ENCODE measurements around the gene CFHR5. TPM values are rescaled to one million over a fixed set of nuclear protein-coding genes. Genes with fewer than 3 reads are reported as not detected.
"Not testable (repeated sequence)": the region's sequence is repeated elsewhere in the genome, so short reads cannot be mapped to it uniquely, and the experiment has no call there.

Gene CFHR5
- total RNA-seq, 1 experiment from 2014 or later = not detected

DNA sequence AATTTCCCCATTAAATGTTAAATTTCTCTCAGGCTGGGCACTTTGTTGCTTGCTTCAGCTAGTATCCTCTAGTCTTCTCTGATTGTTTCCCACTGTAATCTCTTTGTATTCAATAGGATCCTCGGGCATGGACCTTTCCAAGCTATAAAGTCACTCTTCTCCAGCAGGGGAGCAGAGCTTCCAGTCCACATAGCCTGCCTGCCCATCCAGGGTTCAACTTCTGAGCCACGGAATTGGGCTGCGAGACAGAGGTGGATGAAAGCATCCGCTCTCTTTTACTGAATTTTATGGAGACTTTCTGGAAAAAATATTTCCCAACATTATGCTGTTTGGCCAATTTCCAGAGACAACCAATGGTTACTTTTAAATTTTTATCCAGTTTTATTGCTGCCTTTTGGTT lies 1.1 kb upstream of the CFHR5 start:
- DNase-seq (ENCODE audit: low spot score) (no peak), ATAC-seq (no peak)
- Mint-ChIP-seq H3K4me1 (no peaks in the 10 kb centered on the region), H3K4me3 (no peak overlapping the region), H3K27me3 (ENCODE audit: low read depth) (no peaks in the 10 kb centered on the region), H3K27ac (no peak overlapping the region), H3K9me3 (no peaks in the 10 kb centered on the region), H3K36me3 (no peaks in the 10 kb centered on the region)
- POLR2A ChIA-PET = no interaction called here
- TF ChIP-seq, protein P1, sequence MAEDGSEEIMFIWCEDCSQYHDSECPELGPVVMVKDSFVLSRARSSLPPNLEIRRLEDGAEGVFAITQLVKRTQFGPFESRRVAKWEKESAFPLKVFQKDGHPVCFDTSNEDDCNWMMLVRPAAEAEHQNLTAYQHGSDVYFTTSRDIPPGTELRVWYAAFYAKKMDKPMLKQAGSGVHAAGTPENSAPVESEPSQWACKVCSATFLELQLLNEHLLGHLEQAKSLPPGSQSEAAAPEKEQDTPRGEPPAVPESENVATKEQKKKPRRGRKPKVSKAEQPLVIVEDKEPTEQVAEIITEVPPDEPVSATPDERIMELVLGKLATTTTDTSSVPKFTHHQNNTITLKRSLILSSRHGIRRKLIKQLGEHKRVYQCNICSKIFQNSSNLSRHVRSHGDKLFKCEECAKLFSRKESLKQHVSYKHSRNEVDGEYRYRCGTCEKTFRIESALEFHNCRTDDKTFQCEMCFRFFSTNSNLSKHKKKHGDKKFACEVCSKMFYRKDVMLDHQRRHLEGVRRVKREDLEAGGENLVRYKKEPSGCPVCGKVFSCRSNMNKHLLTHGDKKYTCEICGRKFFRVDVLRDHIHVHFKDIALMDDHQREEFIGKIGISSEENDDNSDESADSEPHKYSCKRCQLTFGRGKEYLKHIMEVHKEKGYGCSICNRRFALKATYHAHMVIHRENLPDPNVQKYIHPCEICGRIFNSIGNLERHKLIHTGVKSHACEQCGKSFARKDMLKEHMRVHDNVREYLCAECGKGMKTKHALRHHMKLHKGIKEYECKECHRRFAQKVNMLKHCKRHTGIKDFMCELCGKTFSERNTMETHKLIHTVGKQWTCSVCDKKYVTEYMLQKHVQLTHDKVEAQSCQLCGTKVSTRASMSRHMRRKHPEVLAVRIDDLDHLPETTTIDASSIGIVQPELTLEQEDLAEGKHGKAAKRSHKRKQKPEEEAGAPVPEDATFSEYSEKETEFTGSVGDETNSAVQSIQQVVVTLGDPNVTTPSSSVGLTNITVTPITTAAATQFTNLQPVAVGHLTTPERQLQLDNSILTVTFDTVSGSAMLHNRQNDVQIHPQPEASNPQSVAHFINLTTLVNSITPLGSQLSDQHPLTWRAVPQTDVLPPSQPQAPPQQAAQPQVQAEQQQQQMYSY (CRISPR knock-in tag; IDR thresholded peaks at IDR 0.05) = no peak
- CTCF ChIA-PET = no interaction called here

DNA sequence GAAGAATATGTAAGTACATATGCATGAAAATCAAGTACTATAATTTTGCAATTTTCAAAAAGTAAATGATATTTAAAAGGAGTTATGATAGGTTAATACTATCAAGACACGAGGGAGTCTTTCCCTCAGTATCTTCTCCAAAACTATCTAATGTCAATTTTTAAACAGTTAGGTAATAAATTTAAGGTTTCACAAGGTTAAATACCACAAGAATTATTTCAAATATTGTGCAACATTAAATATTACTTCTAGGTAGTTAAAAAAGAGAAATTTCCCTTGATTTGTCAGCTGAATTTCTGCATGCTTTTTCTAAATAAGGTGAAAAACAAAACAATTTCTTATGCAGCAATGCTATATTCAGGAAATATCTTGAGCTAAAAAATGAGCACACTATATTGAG lies 3.5 kb downstream of the CFHR5 start:
- TF ChIP-seq MXD4 (CRISPR knock-in tag; IDR thresholded peaks at IDR 0.05; ENCODE audit: borderline replicate concordance) = no peak
- TF ChIP-seq RELA (CRISPR knock-in tag; IDR thresholded peaks at IDR 0.05; ENCODE audit: borderline replicate concordance) = no peak
- no peak for TF ChIP-seq EMX1 (CRISPR knock-in tag; IDR thresholded peaks at IDR 0.05)
- TF ChIP-seq CREM (CRISPR knock-in tag; IDR thresholded peaks at IDR 0.05) = no peak
- no peak for TF ChIP-seq JAZF1 (CRISPR knock-in tag; IDR thresholded peaks at IDR 0.05)
- no peak for TF ChIP-seq KAT7 (CRISPR knock-in tag; IDR thresholded peaks at IDR 0.05; ENCODE audit: borderline replicate concordance)
- no peak for TF ChIP-seq ZNF263 (CRISPR knock-in tag; IDR thresholded peaks at IDR 0.05; ENCODE audit: low read depth)
- no peak for TF ChIP-seq IRF2 (CRISPR knock-in tag; IDR thresholded peaks at IDR 0.05; ENCODE audit: borderline replicate concordance, low read depth)
- Mint-ChIP-seq H3K27ac (no peak overlapping the region), H3K27me3 (ENCODE audit: low read depth) (no peaks in the 10 kb centered on the region), H3K9me3 (0 out of 2 replicates have a peak, but pooled peaks cover under 1% of the 10 kb centered on the region), H3K4me1 (no peaks in the 10 kb centered on the region), H3K36me3 (no peaks in the 10 kb centered on the region), H3K4me3 (no peak overlapping the region)
- ChIA-PET POLR2A (no interaction called here), CTCF (no interaction called here)
- no peak for DNase-seq (ENCODE audit: low spot score)
- ATAC-seq = no peak

DNA sequence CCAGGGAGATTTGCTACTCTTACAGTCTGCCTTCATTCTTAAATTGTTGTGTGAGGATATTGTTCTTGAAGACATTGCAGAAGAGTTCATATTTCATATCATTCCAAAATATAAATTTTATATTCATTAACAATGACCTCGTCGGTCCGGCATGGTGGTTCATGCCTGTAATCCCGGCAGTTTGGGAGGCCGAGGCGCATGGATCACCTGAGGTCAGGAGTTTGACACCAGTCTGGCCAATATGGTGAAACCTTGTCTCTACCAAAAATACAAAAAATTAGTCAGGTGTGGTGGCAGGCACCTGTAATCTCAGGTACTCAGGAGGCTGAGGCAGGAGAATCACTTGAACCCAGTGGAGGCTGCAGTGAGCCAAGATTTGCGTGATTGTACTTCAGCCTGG lies 4.9 kb downstream of the CFHR5 start:
- CTCF ChIA-PET; POLR2A ChIA-PET; H3K4me3 Mint-ChIP-seq; H3K27ac Mint-ChIP-seq; H3K4me1 Mint-ChIP-seq; DNase-seq (ENCODE audit: low spot score); H3K36me3 Mint-ChIP-seq; H3K9me3 Mint-ChIP-seq; ATAC-seq; H3K27me3 Mint-ChIP-seq (ENCODE audit: low read depth): not testable (repeated sequence)

DNA sequence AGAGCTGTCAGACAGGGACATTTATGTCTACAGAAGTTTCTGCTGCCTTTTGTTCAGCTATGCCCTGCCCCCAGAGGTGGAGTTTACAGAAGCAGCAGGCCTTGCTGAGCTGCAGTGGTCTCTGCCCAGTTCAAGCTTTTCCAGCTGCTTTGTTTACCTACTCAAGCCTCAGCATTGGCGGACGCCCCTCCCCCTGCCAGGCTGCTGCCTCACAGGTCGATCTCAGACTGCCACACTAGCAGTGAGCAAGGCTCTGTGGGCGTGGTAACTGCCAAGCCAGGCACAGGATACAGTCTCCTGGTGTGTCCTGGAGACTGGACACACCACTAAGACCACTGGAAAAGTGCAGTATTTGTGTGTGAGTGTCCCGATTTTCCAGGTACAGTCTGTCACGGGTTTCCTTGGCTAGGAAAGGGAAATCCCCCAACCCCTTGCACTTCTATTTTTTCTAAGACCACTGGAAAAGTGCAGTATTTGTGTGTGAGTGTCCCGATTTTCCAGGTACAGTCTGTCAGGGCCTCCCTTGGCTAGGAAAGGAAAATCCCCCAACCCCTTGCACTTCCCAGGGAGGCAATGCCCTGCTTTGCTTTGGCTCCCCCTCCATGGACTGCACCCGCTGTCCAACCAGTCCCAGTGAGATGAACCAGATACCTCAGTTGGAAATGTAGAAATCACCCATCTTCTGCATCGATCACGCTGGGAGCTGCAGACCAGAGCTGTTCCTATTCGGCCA lies 14.7 kb downstream of the CFHR5 start:
- H3K4me3 Mint-ChIP-seq; H3K36me3 Mint-ChIP-seq; H3K27me3 Mint-ChIP-seq (ENCODE audit: low read depth); POLR2A ChIA-PET: not testable (repeated sequence)
- Mint-ChIP-seq H3K4me1 (peaks cover 23% of the 10 kb centered on the region), H3K27ac (peak overlapping the region; percentile 85), H3K9me3 (peaks cover 10% of the 10 kb centered on the region)
- ATAC-seq (peak; percentile 99), DNase-seq (ENCODE audit: low spot score) (peak; percentile 84)
- CTCF ChIA-PET = interaction anchor here (1.3 kb wide), 1 partner anchor 269 kb away, joined by 3 read pairs; no protein-coding TSS in a partner anchor
- TF ChIP-seq, protein P2, sequence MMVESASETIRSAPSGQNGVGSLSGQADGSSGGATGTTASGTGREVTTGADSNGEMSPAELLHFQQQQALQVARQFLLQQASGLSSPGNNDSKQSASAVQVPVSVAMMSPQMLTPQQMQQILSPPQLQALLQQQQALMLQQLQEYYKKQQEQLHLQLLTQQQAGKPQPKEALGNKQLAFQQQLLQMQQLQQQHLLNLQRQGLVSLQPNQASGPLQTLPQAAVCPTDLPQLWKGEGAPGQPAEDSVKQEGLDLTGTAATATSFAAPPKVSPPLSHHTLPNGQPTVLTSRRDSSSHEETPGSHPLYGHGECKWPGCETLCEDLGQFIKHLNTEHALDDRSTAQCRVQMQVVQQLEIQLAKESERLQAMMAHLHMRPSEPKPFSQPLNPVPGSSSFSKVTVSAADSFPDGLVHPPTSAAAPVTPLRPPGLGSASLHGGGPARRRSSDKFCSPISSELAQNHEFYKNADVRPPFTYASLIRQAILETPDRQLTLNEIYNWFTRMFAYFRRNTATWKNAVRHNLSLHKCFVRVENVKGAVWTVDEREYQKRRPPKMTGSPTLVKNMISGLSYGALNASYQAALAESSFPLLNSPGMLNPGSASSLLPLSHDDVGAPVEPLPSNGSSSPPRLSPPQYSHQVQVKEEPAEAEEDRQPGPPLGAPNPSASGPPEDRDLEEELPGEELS (CRISPR knock-in tag; IDR thresholded peaks at IDR 0.05) = peak; percentile 53; the same call in 1 of the 2 replicates
- TF ChIP-seq SP1 (CRISPR knock-in tag; conservative IDR thresholded peaks at IDR 0.05) = peak; percentile 42; the same call in 1 of the 2 replicates
- TF ChIP-seq, protein P3, sequence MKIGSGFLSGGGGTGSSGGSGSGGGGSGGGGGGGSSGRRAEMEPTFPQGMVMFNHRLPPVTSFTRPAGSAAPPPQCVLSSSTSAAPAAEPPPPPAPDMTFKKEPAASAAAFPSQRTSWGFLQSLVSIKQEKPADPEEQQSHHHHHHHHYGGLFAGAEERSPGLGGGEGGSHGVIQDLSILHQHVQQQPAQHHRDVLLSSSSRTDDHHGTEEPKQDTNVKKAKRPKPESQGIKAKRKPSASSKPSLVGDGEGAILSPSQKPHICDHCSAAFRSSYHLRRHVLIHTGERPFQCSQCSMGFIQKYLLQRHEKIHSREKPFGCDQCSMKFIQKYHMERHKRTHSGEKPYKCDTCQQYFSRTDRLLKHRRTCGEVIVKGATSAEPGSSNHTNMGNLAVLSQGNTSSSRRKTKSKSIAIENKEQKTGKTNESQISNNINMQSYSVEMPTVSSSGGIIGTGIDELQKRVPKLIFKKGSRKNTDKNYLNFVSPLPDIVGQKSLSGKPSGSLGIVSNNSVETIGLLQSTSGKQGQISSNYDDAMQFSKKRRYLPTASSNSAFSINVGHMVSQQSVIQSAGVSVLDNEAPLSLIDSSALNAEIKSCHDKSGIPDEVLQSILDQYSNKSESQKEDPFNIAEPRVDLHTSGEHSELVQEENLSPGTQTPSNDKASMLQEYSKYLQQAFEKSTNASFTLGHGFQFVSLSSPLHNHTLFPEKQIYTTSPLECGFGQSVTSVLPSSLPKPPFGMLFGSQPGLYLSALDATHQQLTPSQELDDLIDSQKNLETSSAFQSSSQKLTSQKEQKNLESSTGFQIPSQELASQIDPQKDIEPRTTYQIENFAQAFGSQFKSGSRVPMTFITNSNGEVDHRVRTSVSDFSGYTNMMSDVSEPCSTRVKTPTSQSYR (CRISPR knock-in tag; IDR thresholded peaks at IDR 0.05) = 0 out of 2 replicates have a peak, but pooled peaks have one; percentile 39
- TF ChIP-seq FOXP1 (CRISPR knock-in tag; IDR thresholded peaks at IDR 0.05; ENCODE audit: borderline replicate concordance) = peak; percentile 64; the same call in 1 of the 2 replicates
- TF ChIP-seq FOXK1 (CRISPR knock-in tag; IDR thresholded peaks at IDR 0.05) = peak; percentile 83; the same call in 1 of the 2 replicates

Measured in WTC11 (cell line).